C4-2B (cell line): ENCODE data around the gene SPATA13.

Experiments used
- CTCF ChIP-seq: fragments of 450-650 bp; conservative IDR thresholded peaks from 2 replicates; pipeline ENCODE4 v1.5.1; 2017; ENCODE audit warnings: mild to moderate bottlenecking
- ZFX ChIP-seq: fragments of 450-650 bp; IDR thresholded peaks from 2 replicates; pipeline ENCODE4 v1.6.1; 2017

GRCh38 chr13:24234200-24234915 lies 73.8 kb downstream of the SPATA13 start:
- TF ChIP-seq CTCF (no peak), ZFX (no peak)
